GM12875 (cell line): ENCODE results near the gene FYN.

Experiments
- H3K4me3 ChIP-seq: one replicate; pipeline ENCODE4 v1.5.1; 2011; ENCODE audit warnings: low read depth, low read length, control low read depth
- CTCF ChIP-seq: IDR thresholded peaks from 2 replicates; pipeline ENCODE4 v1.5.1; 2011; ENCODE audit warnings: low read depth, mild to moderate bottlenecking, control low read depth, inconsistent platforms, low read length, moderate library complexity, borderline replicate concordance; ENCODE audit not compliant: insufficient read depth

FYN gene

GRCh38 chr6:111775145-111775922 lies 97.9 kb downstream of the FYN start:
- no peak overlapping the region for H3K4me3 ChIP-seq
- TF ChIP-seq CTCF = no peak

- no peak for TF ChIP-seq CTCF
- no peak overlapping the region for H3K4me3 ChIP-seq
Measured at GRCh38 chr6:111774346-111774703, 98.9 kb downstream of the FYN start.

GRCh38 chr6:111773501-111774345 lies 99.5 kb downstream of the FYN start:
- TF ChIP-seq CTCF = no peak
- no peak overlapping the region for H3K4me3 ChIP-seq

GRCh38 chr6:111772381-111772780 lies 100.9 kb downstream of the FYN start:
- no peak for TF ChIP-seq CTCF

GRCh38 chr6:111771629-111772028 lies 101.6 kb downstream of the FYN start:
- H3K4me3 ChIP-seq = no peak overlapping the region
- no peak for TF ChIP-seq CTCF

More at GRCh38 chr6:111772381-111772780, 100.9 kb downstream of the FYN start:
- H3K4me3 ChIP-seq = no peak overlapping the region

- H3K4me3 ChIP-seq = no peak overlapping the region
Measured at GRCh38 chr6:111771094-111771432, 102.2 kb downstream of the FYN start.

More at GRCh38 chr6:111771094-111771432, 102.2 kb downstream of the FYN start:
- no peak for TF ChIP-seq CTCF
